Prostate gland (tissue), 2 donors: ENCODE measurements around the gene SLC37A4.

Experiments used
- CTCF ChIP-seq, 4 experiments: fragments of 200-600 bp in 2 of 4; fragments of 450-650 bp in 2 of 4; sonication (generic) in 2 of 4; IDR thresholded peaks; 1 replicate in 3 of 4; 2 replicates in 1 of 4; pipeline ENCODE4 v1.5.1; 2016 to 2019; ENCODE audit warnings: antibody characterized with exemption in 4 of 4, mild to moderate bottlenecking in 2 of 4, moderate library complexity in 2 of 4
- POLR2A ChIP-seq: fragments of 450-650 bp; IDR thresholded peaks from one replicate; pipeline ENCODE4 v1.6.1; 2016; ENCODE audit warnings: antibody characterized with exemption, mild to moderate bottlenecking
- POLR2AphosphoS5 ChIP-seq: sonication (generic); formaldehyde crosslinking; IDR thresholded peaks from one replicate; pipeline ENCODE4 v1.6.1; 2017; ENCODE audit warnings: antibody characterized with exemption

GRCh38 chr11:118998822-118999221 is 31.9 kb downstream of the SLC37A4 start:
- peak; percentile 23 for TF ChIP-seq POLR2A
- no peak for TF ChIP-seq CTCF (IDR thresholded peaks at IDR 0.05)
- peak; percentile 33 for TF ChIP-seq POLR2AphosphoS5
